DND-41 (cell line): Measurements from ENCODE around the gene MGAT5.
"Not testable (repeated sequence)": the region's sequence is repeated elsewhere in the genome, so short reads cannot be mapped to it uniquely, and the experiment has no call there.

Experiments used
- ATAC-seq: fragments of 200-7000 bp; cut with Tn5 transposase; 3 replicates; pipeline ENCODE4 v1.9.1; 2021; ENCODE audit warnings: low read depth; ENCODE audit not compliant: insufficient read depth
- DNase-seq: peaks from one replicate; pipeline ENCODE4 v3.0.0-alpha.2; 2020
- H2AFZ ChIP-seq: 2 replicates; pipeline ENCODE4 v1.6.0; 2012; ENCODE audit warnings: low read depth, low read length
- H3K27ac ChIP-seq: 2 replicates; pipeline ENCODE4 v1.5.1; 2012; ENCODE audit warnings: low read length, inconsistent platforms
- H3K27me3 ChIP-seq: fragments of 200-600 bp; sonication (generic); 2 replicates; pipeline ENCODE4 v1.6.0; 2012; ENCODE audit warnings: low read length, mild to moderate bottlenecking, inconsistent platforms; ENCODE audit not compliant: insufficient read depth, poor library complexity
- H3K36me3 ChIP-seq: 2 replicates; pipeline ENCODE4 v1.5.1; 2012; ENCODE audit warnings: low read length, inconsistent platforms; ENCODE audit not compliant: insufficient read depth
- H3K4me1 ChIP-seq: 2 replicates; pipeline ENCODE4 v1.5.1; 2012; ENCODE audit warnings: mild to moderate bottlenecking, low read length; ENCODE audit not compliant: insufficient read depth
- H3K4me2 ChIP-seq: 2 replicates; pipeline ENCODE4 v1.6.0; 2012; ENCODE audit warnings: mild to moderate bottlenecking, moderate library complexity, low read length, inconsistent platforms; ENCODE audit not compliant: insufficient read depth
- H3K4me3 ChIP-seq, 2 experiments: fragments of 200-600 bp in 1 of 2; shearing (Covaris generic) in 1 of 2; 2 replicates each; pipeline ENCODE4 v1.5.1; 2012 to 2016; ENCODE audit warnings: inconsistent platforms in 2 of 2, low read length in 2 of 2, mild to moderate bottlenecking in 2 of 2, low read depth in 1 of 2, moderate library complexity in 1 of 2
- H3K79me2 ChIP-seq: 2 replicates; pipeline ENCODE4 v1.6.0; 2012; ENCODE audit warnings: low read length, inconsistent platforms; ENCODE audit not compliant: insufficient read depth
- H3K9ac ChIP-seq: 2 replicates; pipeline ENCODE4 v1.6.0; 2012; ENCODE audit warnings: low read depth, mild to moderate bottlenecking, inconsistent platforms, low read length, moderate library complexity
- H3K9me3 ChIP-seq: 2 replicates; pipeline ENCODE4 v1.5.1; 2012; ENCODE audit warnings: low read length, moderate library complexity, mild to moderate bottlenecking, inconsistent platforms; ENCODE audit not compliant: insufficient read depth, severe bottlenecking
- H4K20me1 ChIP-seq: 2 replicates; pipeline ENCODE4 v1.6.0; 2012; ENCODE audit warnings: low read length; ENCODE audit not compliant: insufficient read depth
- EZH2 ChIP-seq: IDR thresholded peaks from 3 replicates; pipeline ENCODE4 v1.6.1; 2012; ENCODE audit warnings: borderline replicate concordance, low read depth, mild to moderate bottlenecking, moderate library complexity, low read length, inconsistent platforms; ENCODE audit not compliant: severe bottlenecking
- TF ChIP-seq, protein P1 (sequence below): IDR thresholded peaks from 2 replicates; pipeline ENCODE4 v1.5.1; 2012; ENCODE audit warnings: borderline replicate concordance, low read length, moderate library complexity, mild to moderate bottlenecking; ENCODE audit not compliant: poor library complexity, severe bottlenecking; ENCODE audit errors: extremely low read depth

Gene MGAT5

DNA sequence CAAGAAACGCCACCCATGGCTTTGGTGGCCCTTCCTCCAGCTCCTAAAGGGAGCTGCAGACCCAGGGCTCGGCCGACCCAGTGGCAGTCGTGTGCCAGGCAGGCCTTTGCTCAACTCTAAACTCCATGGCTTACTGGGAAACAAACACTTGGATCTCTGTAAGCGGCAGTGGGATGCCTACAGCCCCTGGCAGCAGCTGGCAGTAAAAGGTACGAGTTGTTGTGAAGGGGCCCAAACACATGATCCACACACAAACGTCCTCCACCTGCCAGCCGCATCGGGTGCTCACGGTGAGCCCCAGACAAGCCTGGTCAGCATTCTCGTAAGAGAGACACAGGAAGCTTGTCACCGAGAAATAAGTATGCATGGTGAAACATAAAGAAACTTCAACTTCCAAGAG lies 214.9 kb downstream of the MGAT5 start:
- H3K27me3 ChIP-seq = no peaks in the 10 kb centered on the region
- no peak overlapping the region; the same call in 1 of the 2 replicates for H2AFZ ChIP-seq
- ATAC-seq (0 out of 3 replicates have a peak, but pooled peaks have one; percentile 18), DNase-seq (no peak)
- H3K4me1 ChIP-seq = peaks cover 22% of the 10 kb centered on the region
- peak overlapping the region; percentile 62; the same call in 1 of the 2 replicates for H3K27ac ChIP-seq
- TF ChIP-seq, protein P1, sequence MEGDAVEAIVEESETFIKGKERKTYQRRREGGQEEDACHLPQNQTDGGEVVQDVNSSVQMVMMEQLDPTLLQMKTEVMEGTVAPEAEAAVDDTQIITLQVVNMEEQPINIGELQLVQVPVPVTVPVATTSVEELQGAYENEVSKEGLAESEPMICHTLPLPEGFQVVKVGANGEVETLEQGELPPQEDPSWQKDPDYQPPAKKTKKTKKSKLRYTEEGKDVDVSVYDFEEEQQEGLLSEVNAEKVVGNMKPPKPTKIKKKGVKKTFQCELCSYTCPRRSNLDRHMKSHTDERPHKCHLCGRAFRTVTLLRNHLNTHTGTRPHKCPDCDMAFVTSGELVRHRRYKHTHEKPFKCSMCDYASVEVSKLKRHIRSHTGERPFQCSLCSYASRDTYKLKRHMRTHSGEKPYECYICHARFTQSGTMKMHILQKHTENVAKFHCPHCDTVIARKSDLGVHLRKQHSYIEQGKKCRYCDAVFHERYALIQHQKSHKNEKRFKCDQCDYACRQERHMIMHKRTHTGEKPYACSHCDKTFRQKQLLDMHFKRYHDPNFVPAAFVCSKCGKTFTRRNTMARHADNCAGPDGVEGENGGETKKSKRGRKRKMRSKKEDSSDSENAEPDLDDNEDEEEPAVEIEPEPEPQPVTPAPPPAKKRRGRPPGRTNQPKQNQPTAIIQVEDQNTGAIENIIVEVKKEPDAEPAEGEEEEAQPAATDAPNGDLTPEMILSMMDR = no peak
- no peak for TF ChIP-seq EZH2
- H3K36me3 ChIP-seq = no peaks in the 10 kb centered on the region
- no peaks in the 10 kb centered on the region for H4K20me1 ChIP-seq
- peak overlapping the region; percentile 25; the same call in 1 of the 2 replicates for H3K9ac ChIP-seq
- H3K4me3 ChIP-seq = no peak overlapping the region
- H3K79me2 ChIP-seq = no peaks in the 10 kb centered on the region
- H3K9me3 ChIP-seq = peaks cover 4% of the 10 kb centered on the region
- H3K4me2 ChIP-seq = no peak overlapping the region

DNA sequence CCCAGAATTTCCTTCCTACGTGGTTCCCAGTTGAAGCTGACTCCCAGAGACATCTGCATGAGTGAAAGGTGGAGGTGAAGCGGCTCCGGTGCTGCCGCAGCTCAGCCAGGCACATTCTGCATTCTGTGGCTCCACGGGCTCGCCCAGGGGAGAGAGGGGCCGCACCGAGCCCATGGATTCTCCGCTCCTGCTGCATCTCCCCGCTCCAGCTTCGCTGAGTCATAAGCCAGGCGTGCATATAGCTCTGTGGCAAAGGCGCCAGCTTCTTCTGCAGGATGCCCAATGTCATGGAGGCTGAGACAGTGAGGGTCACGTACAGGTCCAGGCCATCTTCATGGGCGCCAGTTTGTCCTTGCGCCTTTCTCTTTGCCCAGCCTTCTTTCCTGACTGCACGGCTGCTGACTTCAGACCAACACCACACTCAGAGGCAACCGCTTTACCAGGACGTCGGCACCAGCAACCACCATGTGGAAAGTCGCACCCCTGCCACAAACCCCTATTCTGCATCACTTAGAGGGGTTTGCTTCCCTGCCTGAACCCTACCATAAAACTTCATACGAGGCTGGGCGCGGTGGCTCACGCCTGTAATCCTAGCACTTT lies 215.7 kb downstream of the MGAT5 start:
- Histone ChIP-seq H3K27me3 (no peaks in the 10 kb centered on the region), H3K36me3 (no peaks in the 10 kb centered on the region), H3K4me3 (no peak overlapping the region), H3K4me1 (peaks cover 22% of the 10 kb centered on the region), H3K79me2 (no peaks in the 10 kb centered on the region), H4K20me1 (no peaks in the 10 kb centered on the region), H3K9me3 (peaks cover 7% of the 10 kb centered on the region), H2AFZ (no peak overlapping the region), H3K9ac (no peak overlapping the region), H3K27ac (peak overlapping the region; percentile 62; the same call in 1 of the 2 replicates), H3K4me2 (no peak overlapping the region)
- TF ChIP-seq, protein P1 = no peak
- TF ChIP-seq EZH2 = no peak
- ATAC-seq = no peak
- DNase-seq = no peak

GRCh38 chr2:134470561-134471168 lies 216.8 kb downstream of the MGAT5 start:
- Histone ChIP-seq H3K79me2 (no peaks in the 10 kb centered on the region), H3K9ac (no peak overlapping the region), H3K4me1 (peaks cover 22% of the 10 kb centered on the region), H3K4me3 (no peak overlapping the region), H3K9me3 (peaks cover 7% of the 10 kb centered on the region), H3K27me3 (no peaks in the 10 kb centered on the region), H2AFZ (no peak overlapping the region), H3K4me2 (no peak overlapping the region), H3K36me3 (no peaks in the 10 kb centered on the region), H4K20me1 (no peaks in the 10 kb centered on the region), H3K27ac (no peak overlapping the region)
- ATAC-seq (no peak), DNase-seq (no peak)
- TF ChIP-seq EZH2 = no peak
- TF ChIP-seq, protein P1 = no peak

GRCh38 chr2:134476982-134477381 lies 223.1 kb downstream of the MGAT5 start:
- not testable (repeated sequence) for H3K27me3 ChIP-seq, H3K4me1 ChIP-seq, H3K4me2 ChIP-seq, H2AFZ ChIP-seq, H3K9me3 ChIP-seq, H3K79me2 ChIP-seq, H3K9ac ChIP-seq, DNase-seq, ATAC-seq, H3K36me3 ChIP-seq, H4K20me1 ChIP-seq, H3K4me3 ChIP-seq, H3K27ac ChIP-seq
